Muscle of leg (tissue), 11 donors: Measurements from ENCODE around the gene TMOD1. TPM values are rescaled to one million over a fixed set of nuclear protein-coding genes. Genes with fewer than 3 reads are reported as not detected.

ENCODE experiments used
- DNase-seq: peaks from one replicate; pipeline ENCODE4 v3.0.0; 2013
- H3K27ac ChIP-seq: one replicate; pipeline ENCODE4 v1.5.1; 2013; ENCODE audit warnings: mild to moderate bottlenecking, low read length, control low read depth
- H3K27me3 ChIP-seq: one replicate; pipeline ENCODE4 v1.6.1; 2013; ENCODE audit warnings: low read length; ENCODE audit not compliant: control insufficient read depth, insufficient read depth
- H3K36me3 ChIP-seq: one replicate; pipeline ENCODE4 v1.6.1; 2013; ENCODE audit warnings: low read length; ENCODE audit not compliant: control insufficient read depth, insufficient read depth
- H3K4me1 ChIP-seq: one replicate; pipeline ENCODE4 v1.6.1; 2013; ENCODE audit warnings: low read length; ENCODE audit not compliant: control insufficient read depth, insufficient read depth
- H3K4me3 ChIP-seq: one replicate; pipeline ENCODE4 v1.5.1; 2013; ENCODE audit warnings: low read length, control low read depth
- H3K9me3 ChIP-seq: replicated peaks from 2 replicates; pipeline ENCODE4 v1.6.1; 2013; ENCODE audit warnings: low read depth, low read length; ENCODE audit not compliant: control insufficient read depth
- WGBS: methylation state at CpG from one replicate; pipeline ENCODE4 v1.1.5; 2013; ENCODE audit warnings: missing lambda C conversion rate; ENCODE audit not compliant: insufficient coverage; 5-methylcytosine and 5-hydroxymethylcytosine counted together
- polyA plus RNA-seq, 8 donors: library from polyadenylated mRNA; unstranded; fragments of 120-200 nt; gene quantifications; one replicate each; pipeline versions ENCODE4 v1.2.1 to v1.2.3, GENCODE V29; 2013; ENCODE audit warnings: inconsistent platforms in 1 of 8, low replicate concordance in 1 of 8; ENCODE audit not compliant: insufficient read length in 8 of 8, insufficient read depth in 1 of 8
- total RNA-seq: library from RNA; stranded (reverse); fragments of 120-200 nt; gene quantifications from one replicate; pipeline ENCODE4 v1.2.4, GENCODE V29; 2013

TMOD1 gene
- total and polyA plus RNA-seq, 9 donors, result 46.1 to 139 (median 102) TPM

DNA sequence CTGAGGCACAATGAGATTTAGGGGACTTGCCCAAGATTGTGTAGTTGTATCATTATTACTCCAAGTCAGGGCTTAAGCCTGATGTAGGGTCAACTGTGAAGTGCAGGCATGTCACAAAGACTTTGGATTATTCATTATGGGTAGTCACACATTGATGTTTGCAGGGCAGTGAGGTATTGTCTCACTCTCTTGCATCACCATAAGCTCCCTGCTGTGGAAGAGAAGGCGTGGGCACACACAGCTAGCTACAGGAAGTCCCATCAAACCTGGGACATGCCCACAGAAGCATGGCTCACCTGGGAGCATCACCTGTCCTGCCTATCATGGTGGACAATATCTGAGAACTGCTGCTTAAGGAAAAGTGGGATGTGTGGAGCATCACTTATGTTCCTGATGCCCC is 42.1 kb downstream of the TMOD1 start:
- 80% methylated on average over 1 of the region's 1 CpG for WGBS
- no peaks in the 10 kb centered on the region for H3K9me3 ChIP-seq
- peaks cover 6% of the 10 kb centered on the region for H3K36me3 ChIP-seq
- no peaks in the 10 kb centered on the region for H3K4me1 ChIP-seq
- no peak for DNase-seq
- H3K4me3 ChIP-seq, result no peak overlapping the region
- no peak overlapping the region for H3K27ac ChIP-seq
- no peaks in the 10 kb centered on the region for H3K27me3 ChIP-seq

DNA sequence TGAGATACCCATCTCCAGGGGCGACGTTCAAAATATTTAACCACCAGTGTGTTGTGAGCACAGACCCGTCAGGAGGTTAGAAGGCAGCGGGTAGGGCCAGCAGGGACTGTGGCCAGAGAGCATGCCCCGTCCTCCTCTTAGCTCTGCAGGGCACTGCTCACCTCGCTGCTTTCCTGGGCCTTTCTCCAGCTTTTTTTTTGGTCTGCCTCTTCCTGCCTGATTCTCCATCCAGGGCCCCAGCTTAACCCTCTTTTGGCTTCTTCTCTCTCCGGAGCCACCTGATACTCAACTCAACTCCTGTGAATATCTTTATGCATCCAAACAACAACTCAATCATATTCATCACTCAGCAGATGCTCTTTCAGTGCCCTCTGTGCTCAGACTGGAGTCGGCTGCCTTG is 44.0 kb downstream of the TMOD1 start:
- Histone ChIP-seq H3K27me3 (no peaks in the 10 kb centered on the region), H3K4me3 (no peak overlapping the region), H3K36me3 (peaks cover 11% of the 10 kb centered on the region), H3K9me3 (peaks cover 3% of the 10 kb centered on the region), H3K27ac (no peak overlapping the region), H3K4me1 (no peaks in the 10 kb centered on the region)
- WGBS, result 62% methylated on average over 7 of the region's 8 CpGs
- no peak for DNase-seq

DNA sequence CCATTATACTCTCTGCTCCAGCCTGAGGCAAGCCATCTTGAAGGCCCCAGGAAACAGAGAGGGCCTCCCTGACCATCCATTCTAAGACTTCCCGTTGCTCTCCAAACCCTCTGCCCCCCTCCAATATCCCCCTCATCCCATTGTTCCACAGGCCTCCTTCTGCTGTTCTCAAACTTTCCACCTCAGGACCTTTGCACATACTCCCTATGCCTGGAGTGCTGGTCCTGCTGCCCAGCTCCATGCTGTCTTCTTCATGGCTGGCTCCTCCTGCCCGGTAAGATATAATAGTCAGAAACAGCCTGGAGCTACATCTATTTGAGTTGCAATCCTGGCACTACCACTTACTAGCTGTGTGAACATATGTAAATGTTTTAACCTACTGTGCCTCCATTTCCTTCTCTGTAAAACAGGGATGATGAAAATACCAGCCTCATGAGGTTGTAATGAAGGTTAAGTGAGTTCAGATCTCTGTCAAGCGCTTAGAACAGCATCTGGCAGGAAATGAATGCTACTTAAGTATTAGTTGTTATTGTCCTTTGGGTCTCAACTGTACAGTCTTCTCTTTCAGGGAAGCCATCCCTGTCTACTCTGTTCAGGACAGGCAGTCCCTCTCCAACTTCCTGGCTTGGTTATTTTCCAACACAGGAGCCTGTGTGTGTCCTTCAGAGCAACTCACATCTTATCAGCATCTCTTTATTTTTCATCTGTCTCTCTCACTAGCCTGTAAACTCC is 45.8 kb downstream of the TMOD1 start:
- Histone ChIP-seq H3K27ac (no peak overlapping the region), H3K9me3 (peaks cover 3% of the 10 kb centered on the region), H3K4me3 (no peak overlapping the region), H3K27me3 (no peaks in the 10 kb centered on the region), H3K4me1 (no peaks in the 10 kb centered on the region), H3K36me3 (peaks cover 11% of the 10 kb centered on the region)
- 33% methylated on average over 1 of the region's 3 CpGs for WGBS
- DNase-seq, result no peak

- Histone ChIP-seq H3K36me3 (peaks cover 11% of the 10 kb centered on the region), H3K27me3 (no peaks in the 10 kb centered on the region), H3K27ac (no peak overlapping the region), H3K4me1 (no peaks in the 10 kb centered on the region), H3K4me3 (no peak overlapping the region), H3K9me3 (peaks cover 3% of the 10 kb centered on the region)
- WGBS, result 100% methylated on average over 2 of the region's 5 CpGs
- no peak for DNase-seq
These were observed 46.9 kb downstream of the TMOD1 start for GRCh38 chr9:97548379-97548778.

DNA sequence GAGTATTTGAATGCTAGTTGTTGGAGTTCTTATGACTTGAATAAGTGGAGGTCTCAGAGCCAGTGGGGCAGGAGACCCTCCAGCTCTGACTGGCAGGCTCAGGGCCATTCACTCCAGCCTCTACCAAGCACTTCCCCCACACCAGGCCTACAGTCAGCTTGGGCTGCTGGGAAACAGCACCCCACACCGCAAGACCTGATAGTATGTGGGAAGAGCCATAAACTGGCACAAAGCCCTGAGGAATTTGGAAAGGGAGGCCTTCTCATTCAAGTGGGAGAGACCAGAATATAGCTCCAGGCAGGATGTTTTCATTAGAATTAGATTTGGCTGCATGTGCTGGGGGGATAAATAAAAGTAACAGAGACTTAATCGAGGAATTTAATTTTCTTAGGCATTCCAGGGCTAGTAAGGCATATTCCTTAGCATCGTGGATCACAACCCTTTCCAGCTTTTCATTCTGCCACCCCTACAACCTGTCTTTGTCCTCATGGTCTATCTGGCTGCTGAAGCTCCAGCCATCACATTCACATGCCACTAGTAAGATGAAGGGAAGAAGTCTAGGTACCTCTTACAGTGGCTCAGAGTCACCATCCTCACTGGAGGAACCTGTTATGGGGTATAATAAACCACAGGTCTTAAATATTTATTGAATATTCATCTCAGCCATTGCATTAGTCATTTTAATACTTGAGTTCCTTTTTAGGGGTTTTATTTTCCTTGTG is 47.5 kb downstream of the TMOD1 start:
- Histone ChIP-seq H3K27me3 (no peaks in the 10 kb centered on the region), H3K27ac (no peak overlapping the region), H3K36me3 (peaks cover 11% of the 10 kb centered on the region), H3K4me1 (no peaks in the 10 kb centered on the region), H3K4me3 (no peak overlapping the region), H3K9me3 (peaks cover 3% of the 10 kb centered on the region)
- WGBS, result no CpG with 5 or more reads among the region's 3 CpGs
- DNase-seq, result no peak

DNA sequence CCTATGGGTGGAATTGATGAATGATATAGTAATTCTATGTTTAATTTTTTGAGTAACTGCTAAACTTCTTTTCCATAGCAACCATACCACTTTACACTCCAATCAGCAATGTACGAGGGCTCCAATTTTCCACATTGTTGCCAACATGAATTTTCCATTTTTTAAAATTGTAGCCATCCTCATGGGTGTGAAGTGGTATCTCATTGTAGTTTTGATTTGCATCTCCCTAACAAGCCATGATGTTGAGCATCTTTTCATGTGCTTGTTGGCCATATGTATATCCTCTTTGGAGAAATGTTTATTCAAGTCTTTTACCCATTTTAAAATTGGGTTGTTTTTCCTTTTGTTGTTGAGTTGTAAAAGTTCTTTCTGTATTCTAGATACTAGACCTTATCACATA is 48.9 kb downstream of the TMOD1 start:
- Histone ChIP-seq H3K27ac (no peak overlapping the region), H3K9me3 (peaks cover 3% of the 10 kb centered on the region), H3K4me1 (peaks cover 2% of the 10 kb centered on the region), H3K4me3 (no peak overlapping the region), H3K36me3 (peaks cover 11% of the 10 kb centered on the region), H3K27me3 (peaks cover 3% of the 10 kb centered on the region)
- no CpG with 5 or more reads among the region's 1 CpG for WGBS
- no peak for DNase-seq

- peaks cover 11% of the 10 kb centered on the region for H3K36me3 ChIP-seq
- peaks cover 2% of the 10 kb centered on the region for H3K4me1 ChIP-seq
- H3K27me3 ChIP-seq, result peaks cover 7% of the 10 kb centered on the region
- H3K4me3 ChIP-seq, result no peak overlapping the region
- no peak overlapping the region for H3K27ac ChIP-seq
- no CpG with 5 or more reads among the region's 5 CpGs for WGBS
- DNase-seq, result no peak
- peaks cover 3% of the 10 kb centered on the region for H3K9me3 ChIP-seq
These were observed 49.8 kb downstream of the TMOD1 start for GRCh38 chr9:97551308-97551707.

DNA sequence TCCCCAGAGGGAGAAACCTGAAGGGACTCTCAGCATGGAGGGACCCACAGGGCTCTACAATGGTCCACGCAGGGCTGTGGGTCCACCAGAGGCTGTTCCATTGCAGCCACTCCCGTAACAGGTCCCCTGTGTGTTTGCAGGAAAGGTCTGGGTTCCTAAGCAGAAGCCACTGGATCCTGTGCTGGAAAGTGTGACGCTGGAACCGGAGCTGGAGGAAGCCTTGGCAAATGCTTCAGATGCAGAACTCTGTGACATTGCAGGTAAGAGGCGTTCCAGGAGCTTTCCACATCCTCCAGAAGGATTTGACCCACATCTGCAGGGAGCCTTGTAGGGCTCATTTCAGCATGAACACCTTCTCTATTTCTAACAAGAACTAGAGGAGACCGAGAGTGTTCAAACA is 51.7 kb downstream of the TMOD1 start:
- Histone ChIP-seq H3K4me1 (peaks cover 2% of the 10 kb centered on the region), H3K27me3 (peaks cover 7% of the 10 kb centered on the region), H3K27ac (no peak overlapping the region), H3K4me3 (no peak overlapping the region), H3K36me3 (peaks cover 5% of the 10 kb centered on the region), H3K9me3 (peaks cover 3% of the 10 kb centered on the region)
- DNase-seq, result no peak
- WGBS, result 66% methylated on average over 5 of the region's 6 CpGs

DNA sequence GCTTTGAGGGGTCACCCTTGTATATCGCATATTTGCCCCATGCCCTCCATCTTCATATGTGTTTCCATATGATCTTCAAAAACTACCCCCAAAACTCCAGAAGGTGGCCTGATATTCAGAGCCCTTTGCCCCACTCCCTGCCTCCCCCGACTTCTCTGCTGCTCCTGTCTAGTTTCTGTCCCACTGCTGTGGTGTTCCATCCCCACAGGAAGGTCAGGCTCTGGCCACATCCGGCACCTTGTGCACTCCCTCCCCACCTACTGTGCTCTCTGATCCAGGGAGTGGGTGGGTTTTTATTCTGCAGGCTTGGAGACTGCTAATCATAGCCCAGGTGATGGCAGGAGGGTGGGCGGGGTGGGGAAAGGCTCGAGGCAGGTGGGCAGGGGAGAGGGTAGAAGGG is 52.4 kb downstream of the TMOD1 start:
- Histone ChIP-seq H3K4me3 (no peak overlapping the region), H3K9me3 (peaks cover 3% of the 10 kb centered on the region), H3K4me1 (peaks cover 2% of the 10 kb centered on the region), H3K27ac (no peak overlapping the region), H3K27me3 (peaks cover 7% of the 10 kb centered on the region), H3K36me3 (peaks cover 4% of the 10 kb centered on the region)
- DNase-seq, result no peak
- 81% methylated on average over 4 of the region's 5 CpGs for WGBS

DNA sequence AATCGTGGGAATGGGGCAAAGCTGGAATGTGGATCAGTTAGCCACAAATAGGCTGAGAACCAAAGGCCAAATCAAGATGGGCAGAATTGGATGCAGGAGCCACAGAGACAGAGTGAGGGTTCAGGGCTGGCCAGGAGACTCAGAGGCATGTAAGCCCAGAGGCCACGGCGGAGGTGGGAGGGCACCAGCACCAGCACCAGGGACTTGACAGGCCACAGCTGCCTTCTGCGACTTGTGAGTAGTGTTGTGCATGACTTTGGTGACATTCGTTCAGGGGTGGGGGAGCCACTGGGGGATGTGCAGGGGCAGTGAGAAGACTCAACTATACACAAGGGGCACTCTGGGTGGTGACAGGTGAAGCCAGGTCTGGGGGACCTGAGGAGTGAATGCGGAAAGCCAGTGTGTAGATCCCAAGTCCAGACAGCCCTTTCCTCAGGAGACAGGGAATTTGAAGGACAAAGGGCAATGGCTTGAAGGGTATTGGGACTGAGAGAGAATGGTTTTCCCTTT is 53.2 kb downstream of the TMOD1 start:
- H3K4me1 ChIP-seq, result peaks cover 2% of the 10 kb centered on the region
- DNase-seq, result no peak

More for the DNA sequence above, 53.2 kb downstream of the TMOD1 start:
- no peak overlapping the region for H3K4me3 ChIP-seq
- H3K36me3 ChIP-seq, result no peaks in the 10 kb centered on the region
- H3K27me3 ChIP-seq, result peaks cover 7% of the 10 kb centered on the region
- no peak overlapping the region for H3K27ac ChIP-seq
- H3K9me3 ChIP-seq, result no peaks in the 10 kb centered on the region
- 77% methylated on average over 5 of the region's 6 CpGs for WGBS
